Activated T-cell treated with anti-CD3 and anti-CD28 coated beads, Interleukin-2, amount 50 U/mL, for 4 hours (primary cell): Measurements from ENCODE around the gene OR52N4. TPM values are rescaled to one million over a fixed set of nuclear protein-coding genes. Genes with fewer than 3 reads are reported as not detected.

Source experiments
- ATAC-seq, 2 donors: fragments of 200-7000 bp; cut with Tn5 transposase; one replicate each; pipeline ENCODE4 v1.10.0; 2021
- DNase-seq: peaks from one replicate; pipeline ENCODE4 v3.0.0-alpha.2; 2020
- H3K27me3 Mint-ChIP-seq: one replicate; pipeline ENCODE4 v1.8.0; 2021; ENCODE audit warnings: low read depth, mixed read lengths
- H3K36me3 Mint-ChIP-seq: one replicate; pipeline ENCODE4 v1.8.0; 2022; ENCODE audit warnings: mixed read lengths; ENCODE audit not compliant: insufficient read depth
- H3K4me1 Mint-ChIP-seq: one replicate; pipeline ENCODE4 v1.8.0; 2021; ENCODE audit warnings: low read depth, mixed read lengths
- H3K4me3 Mint-ChIP-seq: one replicate; pipeline ENCODE4 v1.8.0; 2021; ENCODE audit warnings: mild to moderate bottlenecking, moderate library complexity, mixed read lengths
- H3K9me3 Mint-ChIP-seq: one replicate; pipeline ENCODE4 v1.8.0; 2021; ENCODE audit warnings: mixed read lengths
- total RNA-seq, 3 donors: library from RNA; stranded (reverse); gene quantifications; one replicate each; pipeline ENCODE4 v1.2.1, GENCODE V29; 2021

The OR52N4 gene
- total RNA-seq, 3 donors from 2014 or later = not detected

GRCh38 chr11:5767056-5767455, 13.0 kb downstream of the OR52N4 start:
- Mint-ChIP-seq H3K4me3 (no peak overlapping the region), H3K4me1 (no peaks in the 10 kb centered on the region), H3K27me3 (no peaks in the 10 kb centered on the region), H3K9me3 (no peaks in the 10 kb centered on the region), H3K36me3 (no peaks in the 10 kb centered on the region)
- DNase-seq (no peak), ATAC-seq (no peak)

- Mint-ChIP-seq H3K4me1 (no peaks in the 10 kb centered on the region), H3K36me3 (no peaks in the 10 kb centered on the region), H3K27me3 (peaks cover 4% of the 10 kb centered on the region), H3K4me3 (no peak within 1 kb of the TSS), H3K9me3 (no peaks in the 10 kb centered on the region)
- ATAC-seq = no peak
- DNase-seq = no peak
These were observed 29.2 kb downstream of the OR52N4 start, which contains the start of gene OR52N5 for GRCh38 chr11:5783255-5783654. Gene OR52N5, minus strand, starts transcription at chr11:5783355. Its CDS starts 4,721 bp downstream, at chr11:5778634.

- DNase-seq (no peak), ATAC-seq (no peak)
- Mint-ChIP-seq H3K4me1 (no peaks in the 10 kb centered on the region), H3K36me3 (no peaks in the 10 kb centered on the region), H3K4me3 (no peak within 1 kb of the TSS), H3K27me3 (peaks cover 4% of the 10 kb centered on the region), H3K9me3 (no peaks in the 10 kb centered on the region)
These were observed 37.1 kb downstream of the OR52N4 start, which contains the start of gene OR52N1 for GRCh38 chr11:5791165-5791564. Gene OR52N1, minus strand, starts transcription at chr11:5791265. Its CDS starts 2,449 bp downstream, at chr11:5788816.

- ATAC-seq (no peak), DNase-seq (no peak)
- no peak overlapping the region for H3K4me3 Mint-ChIP-seq
- H3K9me3 Mint-ChIP-seq = no peaks in the 10 kb centered on the region
- no peaks in the 10 kb centered on the region for H3K36me3 Mint-ChIP-seq
- no peaks in the 10 kb centered on the region for H3K4me1 Mint-ChIP-seq
- H3K27me3 Mint-ChIP-seq = peaks cover 21% of the 10 kb centered on the region
These were observed 42.5 kb downstream of the OR52N4 start for GRCh38 chr11:5796541-5796940.

- Mint-ChIP-seq H3K9me3 (peaks cover 8% of the 10 kb centered on the region), H3K36me3 (no peaks in the 10 kb centered on the region), H3K27me3 (peaks cover 18% of the 10 kb centered on the region), H3K4me1 (peaks cover 3% of the 10 kb centered on the region), H3K4me3 (no peak overlapping the region)
- DNase-seq = no peak
- ATAC-seq = no peak
These were observed 49.9 kb downstream of the OR52N4 start for GRCh38 chr11:5803982-5804381.

Other genes starting within 250 kb of the OR52N4 start
- gene UBQLN3, start 244.3 kb upstream of the OR52N4 start, total RNA-seq = not detected
- gene UBQLNL, start 237.5 kb upstream of the OR52N4 start, total RNA-seq = not detected
- gene OR52H1, start 205.7 kb upstream of the OR52N4 start, total RNA-seq = not detected
- gene OR52B6, start 173.4 kb upstream of the OR52N4 start, total RNA-seq = not detected
- under 1 TPM in 2 of 3 donors, not detected in 1; 0.14 to 0.30 TPM for gene TRIM6, start 157.6 kb upstream of the OR52N4 start, total RNA-seq
- gene TRIM34, start 129.2 kb upstream of the OR52N4 start, total RNA-seq = 1 to 10 TPM; 1.2 to 2.4 (median 1.6) TPM
- gene TRIM5, start 69.2 kb upstream of the OR52N4 start, total RNA-seq = 1 to 10 TPM; 5.0 to 8.7 (median 5.2) TPM
- 10 to 100 TPM; 25.0 to 53.3 (median 41.1) TPM for gene TRIM22, start 64.5 kb upstream of the OR52N4 start, total RNA-seq
- gene OR56B1, start 17.8 kb upstream of the OR52N4 start, total RNA-seq = not detected
- gene OR52N5, start 29.1 kb downstream of the OR52N4 start, total RNA-seq = not detected
- gene OR52N1, start 37.0 kb downstream of the OR52N4 start, total RNA-seq = not detected
- gene OR52N2, start 54.7 kb downstream of the OR52N4 start, total RNA-seq = not detected
- gene OR52E6, start 87.7 kb downstream of the OR52N4 start, total RNA-seq = not detected
- not detected for gene OR52E8, start 103.4 kb downstream of the OR52N4 start, total RNA-seq
- gene OR52E4, start 126.4 kb downstream of the OR52N4 start, total RNA-seq = not detected
- not detected for gene OR52E5, start 139.0 kb downstream of the OR52N4 start, total RNA-seq
- not detected for gene OR56A3, start 188.0 kb downstream of the OR52N4 start, total RNA-seq
- gene OR56A5, start 214.3 kb downstream of the OR52N4 start, total RNA-seq = not detected
- not detected for gene OR52L1, start 232.7 kb downstream of the OR52N4 start, total RNA-seq